GM19193 (cell line): ENCODE results near the gene NTRK3.

ENCODE experiments used
- POLR2A ChIP-seq: IDR thresholded peaks from 4 replicates; pipeline ENCODE4 v1.6.1; 2011; ENCODE audit not compliant: insufficient read depth, insufficient read length; ENCODE audit errors: extremely low read depth

The NTRK3 gene

DNA sequence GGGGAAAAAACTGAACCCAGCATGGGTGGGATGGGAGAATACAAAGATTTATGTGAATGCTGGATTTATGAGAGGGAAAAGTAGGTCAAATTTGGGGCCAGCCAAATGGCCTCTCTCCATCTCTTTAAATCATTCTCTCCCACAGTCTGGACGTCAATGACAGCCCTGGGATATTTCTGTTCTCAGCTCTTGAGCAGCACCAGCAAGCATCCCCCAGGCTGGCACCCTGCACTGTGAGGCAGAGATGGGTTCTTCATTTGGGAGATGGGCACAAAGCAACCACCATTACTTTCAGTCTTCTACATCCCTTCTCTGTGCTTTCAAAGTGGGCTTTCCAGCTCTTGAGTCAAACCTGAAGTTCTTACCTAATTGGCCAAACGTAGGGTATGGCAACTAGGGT is 321.0 kb downstream of the NTRK3 start:
- no peak for TF ChIP-seq POLR2A

DNA sequence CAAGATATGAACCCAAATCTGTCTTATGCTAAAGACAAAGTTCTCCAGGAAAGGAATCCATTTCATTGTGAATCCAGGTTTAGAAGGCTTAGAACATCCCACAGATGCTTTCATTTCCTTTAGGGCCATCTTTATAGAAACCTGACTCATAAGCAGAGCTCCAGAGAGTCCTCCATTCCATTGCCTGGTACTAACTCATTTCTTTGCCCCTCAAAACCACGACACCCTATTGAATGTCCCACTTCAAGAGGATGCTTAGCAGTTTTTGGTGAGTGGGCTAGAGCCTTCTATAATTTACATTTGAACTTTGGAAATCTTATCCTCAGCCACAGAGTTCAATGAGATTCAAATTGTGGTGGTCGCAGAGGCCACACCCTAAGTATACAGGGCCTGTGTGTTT is 325.0 kb downstream of the NTRK3 start:
- TF ChIP-seq POLR2A = no peak

DNA sequence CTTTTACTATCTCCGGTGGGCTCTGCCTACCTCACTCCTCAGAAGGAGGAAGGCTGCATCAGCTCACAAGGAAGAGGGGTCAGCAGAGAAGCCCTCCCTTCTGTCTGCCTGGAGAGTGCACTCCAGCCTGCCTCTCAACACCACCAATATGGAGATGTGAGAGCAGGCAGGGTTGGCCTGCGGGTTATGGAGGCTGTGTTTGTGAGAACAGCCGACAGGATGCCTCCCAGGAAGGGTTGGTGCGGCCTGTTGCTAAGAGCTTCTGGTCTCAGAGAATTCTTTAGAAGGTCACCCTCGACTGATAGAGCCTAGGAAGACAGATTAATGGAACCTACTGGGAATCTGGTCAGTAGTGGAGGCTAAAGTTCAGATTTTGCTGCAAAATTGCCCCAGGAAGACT is 326.1 kb downstream of the NTRK3 start:
- TF ChIP-seq POLR2A = no peak

DNA sequence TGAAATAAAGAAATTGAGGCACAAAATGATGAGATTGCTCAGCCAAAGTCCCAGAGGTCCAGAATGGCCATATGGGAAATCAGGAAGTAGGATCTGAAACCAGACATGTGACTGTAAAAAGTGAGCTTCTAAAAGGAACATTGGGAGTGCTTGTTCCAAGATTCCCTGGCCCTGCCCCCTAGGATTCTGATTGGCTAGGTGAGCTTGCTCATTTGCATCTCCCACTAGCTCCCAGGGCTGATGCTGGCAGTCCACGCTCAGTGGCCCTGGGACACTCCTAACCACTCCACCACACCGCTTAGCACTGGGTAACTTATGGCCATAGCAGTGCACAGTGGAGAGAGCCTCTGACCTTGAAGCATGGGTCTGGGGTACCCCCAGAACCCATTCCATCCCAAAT is 326.7 kb downstream of the NTRK3 start:
- no peak for TF ChIP-seq POLR2A

- no peak for TF ChIP-seq POLR2A
These were observed 332.1 kb downstream of the NTRK3 start for GRCh38 chr15:87924433-87924832.

- TF ChIP-seq POLR2A = no peak
These were observed 337.5 kb downstream of the NTRK3 start for GRCh38 chr15:87919064-87919463.

DNA sequence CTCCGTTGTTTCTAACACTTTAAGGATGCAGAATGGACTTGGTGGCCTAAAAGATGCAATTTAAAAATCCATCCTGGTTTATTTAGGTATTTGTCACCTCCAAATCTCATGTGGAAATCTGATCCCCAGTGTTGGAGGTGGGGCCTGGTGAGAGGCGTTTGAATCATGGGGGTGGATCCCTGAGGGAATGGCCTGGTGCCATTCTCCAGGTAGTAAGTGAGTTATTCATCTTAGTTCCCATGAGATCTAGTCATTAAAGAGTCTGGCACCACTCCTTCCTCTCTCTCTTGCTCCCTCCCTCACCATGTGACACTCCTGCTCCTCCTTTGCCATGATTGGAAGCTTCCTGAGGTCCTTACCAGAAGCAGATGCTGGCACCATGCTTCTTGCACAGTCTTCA is 339.1 kb downstream of the NTRK3 start:
- TF ChIP-seq POLR2A = no peak

DNA sequence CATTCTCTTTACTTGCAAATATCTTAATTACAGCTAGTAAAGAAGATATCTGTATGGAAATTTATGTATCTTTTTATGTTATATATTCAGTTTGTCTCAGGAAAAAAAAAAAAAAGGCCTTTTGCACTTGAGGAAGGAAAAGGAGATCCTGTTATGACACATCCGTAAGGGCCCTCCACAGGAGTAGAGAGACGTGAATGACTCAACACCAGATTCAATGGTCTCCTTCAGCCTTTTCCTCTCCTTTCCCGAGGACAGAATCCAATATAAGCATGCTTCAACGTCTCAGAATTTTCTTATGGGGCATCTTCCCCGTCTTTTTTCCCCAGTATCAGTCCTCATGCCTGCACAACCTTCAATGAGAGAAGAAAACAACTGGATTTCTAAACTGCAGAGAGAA is 340.3 kb downstream of the NTRK3 start:
- no peak for TF ChIP-seq POLR2A

DNA sequence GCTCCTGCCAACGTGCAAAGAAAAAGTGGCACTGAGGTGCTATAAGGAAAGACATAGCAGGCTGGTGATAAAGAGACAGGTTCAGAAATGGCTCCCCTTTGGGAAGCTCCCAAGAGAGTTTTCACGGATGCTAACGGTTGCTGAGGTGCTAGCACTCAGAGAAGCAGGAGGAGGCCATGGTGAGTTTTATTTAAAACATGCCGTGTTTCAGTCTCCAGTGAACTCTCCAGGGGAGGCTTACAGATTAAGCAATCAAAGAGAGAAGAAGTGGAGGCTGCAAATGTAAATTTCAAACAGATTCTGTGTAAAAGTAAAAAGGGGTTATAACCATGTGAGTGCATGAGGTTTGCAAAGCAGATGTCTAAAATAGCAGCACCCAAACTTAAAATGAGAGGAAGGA is 346.2 kb downstream of the NTRK3 start:
- no peak for TF ChIP-seq POLR2A

DNA sequence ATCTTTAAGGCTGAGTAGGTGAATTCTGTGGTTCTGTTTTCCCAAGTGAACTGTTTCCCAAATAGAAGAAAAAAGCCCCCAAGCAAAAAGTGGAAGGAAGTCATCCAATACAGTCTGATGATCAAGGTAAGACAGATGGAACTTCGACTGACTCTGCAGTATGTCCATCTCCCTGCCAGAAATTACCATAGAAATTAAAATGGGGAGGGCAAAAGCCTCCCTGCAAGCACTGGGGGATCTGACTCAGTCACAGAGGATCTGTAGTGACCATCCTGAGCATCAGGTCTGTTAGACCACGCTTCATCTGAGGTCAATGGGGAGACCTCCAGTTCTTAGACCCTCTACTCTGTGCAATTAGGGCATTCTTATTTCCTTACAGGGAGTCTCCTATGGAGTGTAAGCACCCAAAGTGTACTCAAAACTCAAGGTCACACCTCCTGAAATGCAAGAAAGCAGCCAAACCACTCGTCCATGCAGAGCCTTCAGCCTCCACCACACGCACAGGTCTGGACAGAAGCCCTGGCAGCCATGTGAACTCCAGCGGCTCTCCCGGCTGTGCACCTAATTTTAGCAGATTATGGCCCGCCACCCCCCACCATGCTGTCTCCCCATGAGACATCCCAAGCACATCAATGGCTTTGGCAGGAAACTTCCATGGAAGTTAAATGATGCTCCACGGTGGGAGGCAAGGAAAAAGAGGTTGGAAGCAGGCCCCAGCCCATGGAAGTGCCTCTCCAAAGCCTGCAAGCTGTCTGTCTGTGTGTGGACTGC is 348.7 kb downstream of the NTRK3 start:
- TF ChIP-seq POLR2A = no peak

- no peak for TF ChIP-seq POLR2A
These were observed 350.1 kb downstream of the NTRK3 start for GRCh38 chr15:87906444-87906843.

- no peak for TF ChIP-seq POLR2A
These were observed 353.6 kb downstream of the NTRK3 start for GRCh38 chr15:87902772-87903426.

DNA sequence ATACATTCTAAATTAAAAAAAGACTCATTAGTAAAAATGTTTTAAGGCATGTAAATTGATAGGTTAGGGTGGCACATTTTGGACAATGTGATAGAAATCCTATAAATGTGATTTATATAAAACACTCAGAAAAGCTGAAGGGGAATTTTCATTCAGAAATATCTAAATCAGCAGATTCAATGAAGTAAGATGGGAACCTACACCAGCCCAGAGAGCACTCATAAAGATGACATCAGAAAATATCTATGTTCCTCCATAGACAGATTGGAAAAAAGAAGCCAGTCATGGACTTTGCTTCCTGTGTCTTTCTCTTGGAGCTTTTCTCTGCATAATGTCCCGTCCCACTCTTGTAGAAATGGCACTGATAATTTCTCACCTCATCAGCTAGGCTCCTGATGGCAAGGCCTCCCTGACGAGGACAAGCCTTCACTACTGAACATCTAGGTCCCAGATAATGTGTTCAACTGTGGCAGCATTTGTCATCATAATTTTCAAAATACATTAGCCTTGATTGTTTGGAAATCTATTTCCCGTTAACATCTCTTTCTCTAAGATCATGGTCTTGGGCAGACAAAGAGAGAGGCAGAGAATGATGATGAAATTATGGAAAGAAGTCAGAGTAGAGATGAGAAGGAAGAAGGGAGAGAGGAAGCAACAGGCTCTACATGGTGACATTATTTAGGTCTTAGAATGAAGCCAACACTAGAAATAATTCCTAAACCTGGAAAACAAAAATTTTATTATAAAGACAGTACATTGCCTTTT is 354.4 kb downstream of the NTRK3 start:
- no peak for TF ChIP-seq POLR2A

DNA sequence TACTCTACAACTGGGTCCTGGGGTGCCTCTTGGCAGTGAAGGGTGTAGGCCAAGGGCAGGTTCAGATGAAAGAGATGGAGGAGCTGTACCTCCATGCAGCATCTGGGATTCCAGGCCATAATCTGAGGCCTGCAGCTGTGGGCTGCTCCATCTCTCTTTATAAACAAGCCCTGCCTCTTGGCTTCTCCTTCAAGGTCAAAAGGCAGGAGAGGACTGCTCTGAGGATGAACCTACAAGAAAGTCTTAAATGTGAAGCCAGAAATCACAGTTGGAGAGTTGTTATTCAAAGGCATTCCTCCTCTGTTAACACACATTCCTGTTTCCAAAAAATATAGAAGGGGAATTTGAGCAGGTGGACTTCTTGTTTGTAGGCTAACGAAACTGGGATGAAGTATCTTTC is 355.5 kb downstream of the NTRK3 start:
- TF ChIP-seq POLR2A = no peak

DNA sequence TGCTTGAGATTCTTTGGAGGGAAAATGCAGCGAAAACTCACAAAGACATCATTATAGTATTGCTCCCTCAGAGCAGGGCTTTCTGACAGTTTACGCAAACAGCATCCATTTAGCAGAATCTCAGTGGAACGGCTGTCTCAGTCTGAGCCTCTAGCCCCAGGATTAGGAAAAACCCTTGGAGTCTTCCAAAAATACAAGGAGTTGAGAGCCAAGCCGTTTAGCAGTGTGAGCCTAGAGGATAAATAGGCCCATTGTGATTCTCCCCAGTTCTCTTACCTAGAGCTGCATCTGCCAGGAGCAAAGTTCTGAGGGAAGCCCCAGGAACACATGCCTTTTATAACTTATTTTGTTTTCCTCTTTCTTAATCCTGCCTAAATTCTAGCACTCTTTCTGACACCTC is 359.6 kb downstream of the NTRK3 start:
- no peak for TF ChIP-seq POLR2A

- TF ChIP-seq POLR2A = no peak
These were observed 369.4 kb downstream of the NTRK3 start for GRCh38 chr15:87887177-87887576.
